Caco-2 (cell line): ENCODE data around the gene NUB1. TPM values are rescaled to one million over a fixed set of nuclear protein-coding genes. Genes with fewer than 3 reads are reported as not detected.
A peak's percentile ranks its signal among the peaks of the same experiment; 100 is the strongest.

Experiments used
- BruUV-seq: library from RNA; stranded (reverse); fragments of 400-500 nt; replicated peaks from 2 replicates; lab custom pipeline; 2021; lab: Mats Ljungman, UMichigan
- CTCF ChIA-PET: fragments of 300-600 bp; sonication (Branson Sonifier 250); formaldehyde crosslinking; loops from one replicate; lab custom pipeline; 2022; ENCODE audit warnings: antibody characterized with exemption; lab: Charles Lee
- POLR2A ChIA-PET: fragments of 300-600 bp; sonication (Branson Sonifier 250); formaldehyde crosslinking; loops from one replicate; lab custom pipeline; 2022; ENCODE audit warnings: antibody characterized with exemption; lab: Charles Lee
- DNase-seq, 2 experiments: peaks; one replicate each; pipeline versions ENCODE4 v3.0.0 to v3.0.0-alpha.2; 2020 to 2022
- H3K27me3 ChIP-seq: replicated peaks from 2 replicates; pipeline ENCODE4 v1.6.0; 2011; ENCODE audit warnings: low read length; ENCODE audit not compliant: control insufficient read depth, insufficient read depth
- H3K36me3 ChIP-seq: 2 replicates; pipeline ENCODE4 v1.5.1; 2011; ENCODE audit warnings: low read length; ENCODE audit not compliant: control insufficient read depth, insufficient read depth
- H3K4me1 ChIP-seq: fragments of 250-450 bp; sonication (Bioruptor Pico); 2 replicates; pipeline ENCODE4 v1.5.1; 2020; ENCODE audit warnings: mild to moderate bottlenecking
- H3K4me3 ChIP-seq: 2 replicates; pipeline ENCODE4 v1.5.1; 2011; ENCODE audit warnings: low read depth, mild to moderate bottlenecking, control low read depth, low read length
- H3K9me3 ChIP-seq: fragments of 250-450 bp; sonication (Bioruptor Pico); 2 replicates; pipeline ENCODE4 v1.5.1; 2020; ENCODE audit warnings: mild to moderate bottlenecking, moderate library complexity
- H3K27ac Mint-ChIP-seq: one replicate; pipeline ENCODE4 v1.8.0; 2022; ENCODE audit warnings: mixed read lengths; ENCODE audit not compliant: unreplicated experiment
- H3K27me3 Mint-ChIP-seq: one replicate; pipeline ENCODE4 v1.8.0; 2022; ENCODE audit warnings: mixed read lengths; ENCODE audit not compliant: insufficient read depth, unreplicated experiment
- H3K36me3 Mint-ChIP-seq: one replicate; pipeline ENCODE4 v1.8.0; 2022; ENCODE audit warnings: mild to moderate bottlenecking, mixed read lengths; ENCODE audit not compliant: insufficient read depth, unreplicated experiment
- H3K4me1 Mint-ChIP-seq: one replicate; pipeline ENCODE4 v1.8.0; 2022; ENCODE audit warnings: low read depth, mixed read lengths; ENCODE audit not compliant: unreplicated experiment
- H3K4me3 Mint-ChIP-seq: one replicate; pipeline ENCODE4 v1.8.0; 2022; ENCODE audit warnings: mild to moderate bottlenecking, moderate library complexity, mixed read lengths; ENCODE audit not compliant: unreplicated experiment
- H3K9me3 Mint-ChIP-seq: one replicate; pipeline ENCODE4 v1.8.0; 2022; ENCODE audit warnings: mixed read lengths; ENCODE audit not compliant: unreplicated experiment
- CTCF ChIP-seq, 2 experiments: fragments of 200-600 bp in 1 of 2; IDR thresholded peaks; 1 replicate in 1 of 2; 2 replicates in 1 of 2; pipeline versions ENCODE4 v1.5.1 to v1.8.0; 2011 to 2022; ENCODE audit warnings: antibody characterized with exemption in 1 of 2, control low read depth in 1 of 2, inconsistent platforms in 1 of 2, low read depth in 1 of 2, low read length in 1 of 2, mild to moderate bottlenecking in 1 of 2, moderate library complexity in 1 of 2; ENCODE audit not compliant: insufficient read depth in 1 of 2, severe bottlenecking in 1 of 2, unreplicated experiment in 1 of 2
- intact Hi-C: fragments of 100-400 bp; cut with micrococcal nuclease; formaldehyde crosslinking; loops from one replicate; pipeline ENCODE4 v1.10.0; 2022; ENCODE audit not compliant: unreplicated experiment
- total RNA-seq: library from RNA; stranded (reverse); gene quantifications from 2 replicates; pipeline ENCODE4 v1.2.3, GENCODE V29; 2022

The NUB1 gene
- total RNA-seq, 1 experiment from 2014 or later = 51.6 TPM

- DNase-seq = no peak
- intact Hi-C loops = loop anchor here (1.0 kb wide), 2 partner anchors 32 to 60 kb away; no protein-coding TSS in a partner anchor
- H3K4me1 ChIP-seq = peaks cover 33% of the 10 kb centered on the region
- H3K36me3 ChIP-seq = no peaks in the 10 kb centered on the region
- H3K27me3 ChIP-seq = no peaks in the 10 kb centered on the region
- TF ChIP-seq CTCF (IDR thresholded peaks at IDR 0.05; ENCODE audit: insufficient read depth in 1 of 2, low read depth in 1 of 2, low read length in 1 of 2, severe bottlenecking in 1 of 2, unreplicated experiment in 1 of 2) = no peak
- Mint-ChIP-seq H3K27ac (peak overlapping the region; percentile 94), H3K9me3 (peaks cover 2% of the 10 kb centered on the region), H3K27me3 (no peaks in the 10 kb centered on the region), H3K4me1 (peaks cover 33% of the 10 kb centered on the region), H3K4me3 (peak overlapping the region; percentile 39), H3K36me3 (no peaks in the 10 kb centered on the region)
- ChIA-PET POLR2A (no interaction called here), CTCF (interaction anchor here (0.7 kb wide), 1 partner anchor 55 kb away, joined by 4 read pairs; no protein-coding TSS in a partner anchor)
- H3K9me3 ChIP-seq = 0 out of 2 replicates have a peak, but pooled peaks cover 3% of the 10 kb centered on the region
- no peak overlapping the region for H3K4me3 ChIP-seq
- BruUV-seq = no TSS peak
These were observed 86.2 kb downstream of the NUB1 start for GRCh38 chr7:151427705-151428377.

Other genes with a start within 250 kb of the NUB1 start
- gene GBX1, start 174.1 kb upstream of the NUB1 start, total RNA-seq = not detected in 2 replicates
- gene ASB10, start 154.6 kb upstream of the NUB1 start, total RNA-seq = not detected in 2 replicates
- gene H2BK1, start 131.3 kb upstream of the NUB1 start, total RNA-seq = not detected in 2 replicates
- 50.8 and 57.8 TPM in 2 replicates for gene ABCF2, start 114.6 kb upstream of the NUB1 start, total RNA-seq
- gene CHPF2, start 109.3 kb upstream of the NUB1 start, total RNA-seq = 30.9 and 34.0 TPM in 2 replicates
- gene SMARCD3, start 93.1 kb upstream of the NUB1 start, total RNA-seq = 20.2 and 27.8 TPM in 2 replicates
- gene WDR86, start 68.2 kb downstream of the NUB1 start, total RNA-seq = 0.52 and 0.95 TPM in 2 replicates
- gene CRYGN, start 98.3 kb downstream of the NUB1 start, total RNA-seq = not detected in 2 replicates
- gene RHEB, start 178.1 kb downstream of the NUB1 start, total RNA-seq = 156 and 159 TPM in 2 replicates